Progenitor cell of endocrine pancreas (in vitro differentiated cells): ENCODE data around the gene KRTAP4-8. TPM values are rescaled to one million over a fixed set of nuclear protein-coding genes. Genes with fewer than 3 reads are reported as not detected.
"Not testable (repeated sequence)": the region's sequence is repeated elsewhere in the genome, so short reads cannot be mapped to it uniquely, and the experiment has no call there.

Source experiments
- DNase-seq: peaks from one replicate; pipeline ENCODE4 v3.0.0; 2021; ENCODE audit warnings: low spot score; ENCODE audit not compliant: unreplicated experiment
- H3K27ac Mint-ChIP-seq: 2 replicates; pipeline ENCODE4 v1.8.0; 2021; ENCODE audit warnings: mild to moderate bottlenecking, moderate library complexity, mixed read lengths
- H3K27me3 Mint-ChIP-seq: 2 replicates; pipeline ENCODE4 v1.8.0; 2021; ENCODE audit warnings: mixed read lengths
- H3K36me3 Mint-ChIP-seq: 2 replicates; pipeline ENCODE4 v1.8.0; 2022; ENCODE audit warnings: mixed read lengths; ENCODE audit not compliant: insufficient read depth
- H3K4me1 Mint-ChIP-seq: 2 replicates; pipeline ENCODE4 v1.8.0; 2021; ENCODE audit warnings: low read depth, mixed read lengths
- H3K4me3 Mint-ChIP-seq: 2 replicates; pipeline ENCODE4 v1.8.0; 2021; ENCODE audit warnings: low read depth, mild to moderate bottlenecking, moderate library complexity, mixed read lengths
- H3K9me3 Mint-ChIP-seq: 2 replicates; pipeline ENCODE4 v1.8.0; 2021; ENCODE audit warnings: low read depth, mixed read lengths
- CTCF ChIP-seq: fragments of 200-600 bp; sonication (generic); IDR thresholded peaks from one replicate; pipeline ENCODE4 v1.5.0; 2021; ENCODE audit warnings: antibody characterized with exemption, mild to moderate bottlenecking; ENCODE audit not compliant: unreplicated experiment
- total RNA-seq: library from RNA; stranded (reverse); gene quantifications from 2 replicates; pipeline ENCODE4 v1.2.1, GENCODE V29; 2021

Gene KRTAP4-8
- total RNA-seq, 1 donor from 2014 or later, result not detected

- H3K4me3 Mint-ChIP-seq, result no peak overlapping the region
- no peak overlapping the region for H3K27ac Mint-ChIP-seq
- no peaks in the 10 kb centered on the region for H3K36me3 Mint-ChIP-seq
- no peaks in the 10 kb centered on the region for H3K27me3 Mint-ChIP-seq
- no peaks in the 10 kb centered on the region for H3K4me1 Mint-ChIP-seq
- TF ChIP-seq CTCF, result no peak
- peaks cover 15% of the 10 kb centered on the region for H3K9me3 Mint-ChIP-seq
- DNase-seq, result no peak
These were observed 36.2 kb upstream of the KRTAP4-8 start for GRCh38 chr17:41133880-41134735.

- no peak for TF ChIP-seq CTCF
- Mint-ChIP-seq H3K36me3 (no peaks in the 10 kb centered on the region), H3K4me3 (no peak overlapping the region), H3K27ac (no peak overlapping the region), H3K9me3 (peaks cover 12% of the 10 kb centered on the region), H3K27me3 (no peaks in the 10 kb centered on the region), H3K4me1 (no peaks in the 10 kb centered on the region)
- no peak for DNase-seq
These were observed 34.0 kb upstream of the KRTAP4-8 start for GRCh38 chr17:41131979-41132378.

- TF ChIP-seq CTCF, result no peak
- H3K36me3 Mint-ChIP-seq, result no peaks in the 10 kb centered on the region
- peaks cover 10% of the 10 kb centered on the region for H3K9me3 Mint-ChIP-seq
- H3K27me3 Mint-ChIP-seq, result peaks cover 5% of the 10 kb centered on the region
- H3K4me3 Mint-ChIP-seq, result no peak overlapping the region
- peaks cover 6% of the 10 kb centered on the region for H3K4me1 Mint-ChIP-seq
- no peak for DNase-seq
- H3K27ac Mint-ChIP-seq, result no peak overlapping the region
These were observed 29.4 kb upstream of the KRTAP4-8 start for GRCh38 chr17:41127371-41127770.

- H3K4me1 Mint-ChIP-seq, result peaks cover 6% of the 10 kb centered on the region
- TF ChIP-seq CTCF, result no peak
- peaks cover 10% of the 10 kb centered on the region for H3K9me3 Mint-ChIP-seq
- H3K27ac Mint-ChIP-seq, result no peak overlapping the region
- peaks cover 5% of the 10 kb centered on the region for H3K27me3 Mint-ChIP-seq
- DNase-seq, result no peak
- H3K36me3 Mint-ChIP-seq, result no peaks in the 10 kb centered on the region
- no peak overlapping the region for H3K4me3 Mint-ChIP-seq
These were observed 28.5 kb upstream of the KRTAP4-8 start for GRCh38 chr17:41126412-41126811.

- DNase-seq, result no peak
- no peak for TF ChIP-seq CTCF
- no peaks in the 10 kb centered on the region for H3K36me3 Mint-ChIP-seq
- H3K4me1 Mint-ChIP-seq, result peaks cover 6% of the 10 kb centered on the region
- peaks cover 5% of the 10 kb centered on the region for H3K27me3 Mint-ChIP-seq
- H3K27ac Mint-ChIP-seq, result no peak overlapping the region
- peaks cover 10% of the 10 kb centered on the region for H3K9me3 Mint-ChIP-seq
- no peak overlapping the region for H3K4me3 Mint-ChIP-seq
These were observed 27.1 kb upstream of the KRTAP4-8 start for GRCh38 chr17:41125064-41125463.

- not testable (repeated sequence) for H3K27ac Mint-ChIP-seq, DNase-seq, H3K4me1 Mint-ChIP-seq, H3K36me3 Mint-ChIP-seq, H3K9me3 Mint-ChIP-seq, H3K27me3 Mint-ChIP-seq, H3K4me3 Mint-ChIP-seq
These were observed 26.0 kb upstream of the KRTAP4-8 start, which contains the start of gene KRTAP4-12 for GRCh38 chr17:41123991-41124371. TSS of gene KRTAP4-12 (minus strand) at chr17:41124182. CDS start at chr17:41124122, 60 bp downstream.

GRCh38 chr17:41123292-41123990 lies 25.5 kb upstream of the KRTAP4-8 start:
- not testable (repeated sequence) for H3K27ac Mint-ChIP-seq, H3K36me3 Mint-ChIP-seq, H3K27me3 Mint-ChIP-seq, H3K4me1 Mint-ChIP-seq, H3K9me3 Mint-ChIP-seq, DNase-seq, H3K4me3 Mint-ChIP-seq
